Activated T-cell treated with anti-CD3 and anti-CD28 coated beads, Interleukin-2, amount 50 U/mL, for 48 hours (primary cell): ENCODE measurements around the gene UGGT1.

ENCODE experiments used
- DNase-seq, 2 experiments: peaks; one replicate each; pipeline ENCODE4 v3.0.0-alpha.2; 2020

The UGGT1 gene

GRCh38 chr2:128227862-128228261, 136.9 kb downstream of the UGGT1 start:
- no peak for DNase-seq

DNA sequence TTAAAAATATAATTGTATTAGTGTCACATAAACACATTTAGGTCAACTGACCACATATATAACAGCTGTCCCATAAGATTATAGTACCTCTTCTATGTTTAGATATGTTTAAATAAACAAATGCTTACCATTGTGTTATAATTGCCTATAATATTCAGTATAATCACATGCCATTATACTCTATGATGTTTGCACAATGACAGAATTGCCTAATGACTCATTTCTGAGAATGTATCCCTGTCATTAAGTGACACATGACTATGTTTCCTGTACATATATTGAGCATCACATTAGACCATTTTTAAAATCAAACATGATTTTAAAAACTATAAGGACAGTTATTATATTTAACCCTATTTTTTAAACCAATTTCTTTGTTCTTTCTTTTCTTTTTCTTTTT, 137.9 kb downstream of the UGGT1 start:
- no peak for DNase-seq

GRCh38 chr2:128232965-128233789, 142.2 kb downstream of the UGGT1 start:
- DNase-seq, result peak; percentile 90 to 91

GRCh38 chr2:128233790-128234395, 142.9 kb downstream of the UGGT1 start:
- no peak for DNase-seq

- DNase-seq, result no peak
Measured at GRCh38 chr2:128234613-128235012, 143.6 kb downstream of the UGGT1 start.

DNA sequence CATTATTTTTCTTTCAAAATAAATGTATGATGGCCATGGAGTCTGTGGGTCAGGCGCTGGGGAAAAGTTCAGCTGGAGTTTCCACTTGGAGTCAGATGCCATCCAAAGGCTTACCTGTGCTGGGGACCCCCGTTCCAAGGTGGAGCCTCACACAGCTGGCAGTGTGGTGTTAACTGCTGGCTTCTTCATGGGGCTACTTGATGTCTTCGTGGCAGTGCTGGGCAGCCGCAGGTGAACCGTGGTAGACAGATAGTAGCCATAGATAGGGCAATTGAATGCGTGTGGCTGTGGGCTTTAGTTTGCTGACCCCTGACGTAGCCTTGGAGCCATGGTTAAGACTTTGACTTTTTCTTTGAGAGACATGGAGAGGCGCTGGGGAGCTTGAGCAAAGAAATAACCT, 144.6 kb downstream of the UGGT1 start:
- no peak for DNase-seq

DNA sequence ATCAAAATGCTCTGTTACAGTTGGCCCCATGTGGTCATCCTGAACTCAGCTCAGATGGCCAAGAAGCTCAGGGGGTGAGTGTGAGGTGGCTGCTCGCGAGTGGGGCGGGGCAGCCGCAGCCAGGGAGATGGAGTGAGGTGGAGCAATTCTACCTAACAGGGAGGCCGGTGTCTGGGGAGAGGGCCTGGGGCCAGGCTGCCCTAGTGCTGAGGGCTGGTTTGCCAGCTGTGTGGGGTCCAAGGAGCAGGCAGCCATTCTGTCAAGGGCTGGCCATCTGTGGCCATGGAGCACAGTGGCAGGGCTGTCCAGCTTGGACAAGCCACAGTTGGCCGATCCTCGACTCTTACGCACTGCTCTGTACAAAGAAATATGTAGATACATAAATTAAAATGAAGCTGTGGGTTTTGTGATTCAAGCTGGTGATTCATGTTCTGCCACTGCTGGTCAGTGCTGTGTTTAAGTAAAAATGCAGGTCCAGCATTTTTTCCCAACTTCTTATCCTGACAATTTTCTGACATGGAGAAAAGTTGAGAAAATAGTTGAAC, 145.6 kb downstream of the UGGT1 start:
- no peak for DNase-seq

GRCh38 chr2:128237081-128237534, 146.1 kb downstream of the UGGT1 start:
- no peak for DNase-seq

DNA sequence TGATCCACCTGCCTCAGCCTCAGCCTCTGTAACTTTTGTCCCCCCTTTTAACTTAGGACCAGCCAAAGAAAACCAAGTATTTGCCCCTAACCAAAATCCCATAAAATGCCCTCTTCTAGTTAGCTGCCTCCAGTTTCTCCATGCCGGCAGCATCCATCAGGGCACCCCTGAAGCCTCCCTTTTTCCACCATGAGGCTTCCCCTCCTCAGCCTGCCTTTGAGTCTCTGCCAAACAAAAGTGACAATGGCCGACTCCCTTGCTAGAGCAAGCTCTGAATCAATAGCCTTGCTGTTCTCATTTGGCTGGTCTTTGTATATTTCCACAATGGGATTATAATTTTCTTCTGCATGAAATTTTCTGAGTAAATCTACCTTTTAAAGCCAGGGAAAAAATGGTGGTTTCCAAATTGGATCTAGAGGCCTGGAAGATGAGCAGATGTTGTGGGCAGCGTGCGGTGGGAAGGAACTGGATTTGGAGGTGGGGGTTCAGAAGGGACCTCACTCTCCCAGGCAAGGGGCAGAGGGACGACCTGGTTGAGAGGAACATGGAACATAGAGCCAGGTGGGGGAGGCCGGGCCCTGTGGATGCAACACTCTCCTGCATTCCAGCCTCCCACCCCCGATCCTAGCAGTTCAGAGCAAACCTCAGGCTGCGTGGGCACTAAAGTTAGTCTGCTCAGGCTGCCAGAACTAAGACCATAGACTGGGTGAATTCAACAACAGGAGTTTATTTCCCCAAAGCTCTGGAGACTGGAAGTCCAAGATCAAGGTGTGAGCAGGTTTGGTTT, 147.1 kb downstream of the UGGT1 start:
- DNase-seq, result no peak

- no peak for DNase-seq
Measured at GRCh38 chr2:128241896-128242295, 150.9 kb downstream of the UGGT1 start.
